HEK293T (cell line): ENCODE results near the gene ARPC1B.

Experiments
- ARNT ChIP-seq: fragments of 450-650 bp; IDR thresholded peaks from 2 replicates; pipeline ENCODE4 v1.6.1; 2017; ENCODE audit warnings: mild to moderate bottlenecking
- BHLHE40 ChIP-seq: fragments of 450-650 bp; IDR thresholded peaks from 2 replicates; pipeline ENCODE4 v1.6.1; 2016; ENCODE audit warnings: mild to moderate bottlenecking, moderate library complexity, borderline replicate concordance
- ELF4 ChIP-seq: fragments of 450-650 bp; IDR thresholded peaks from 2 replicates; pipeline ENCODE4 v1.6.1; 2017; ENCODE audit warnings: antibody characterized with exemption
- FOXA1 ChIP-seq: fragments of 450-650 bp; IDR thresholded peaks from 2 replicates; pipeline ENCODE4 v1.6.1; 2016; ENCODE audit warnings: mild to moderate bottlenecking
- FOXK2 ChIP-seq: fragments of 450-650 bp; IDR thresholded peaks from 2 replicates; pipeline ENCODE4 v1.6.1; 2016; ENCODE audit warnings: mild to moderate bottlenecking
- FOXM1 ChIP-seq: fragments of 450-650 bp; IDR thresholded peaks from 2 replicates; pipeline ENCODE4 v1.6.1; 2017; ENCODE audit warnings: mild to moderate bottlenecking, borderline replicate concordance
- HDGF ChIP-seq: fragments of 450-650 bp; IDR thresholded peaks from 2 replicates; pipeline ENCODE4 v1.6.1; 2017; ENCODE audit warnings: antibody characterized with exemption, borderline replicate concordance
- L3MBTL2 ChIP-seq: fragments of 450-650 bp; conservative IDR thresholded peaks from 2 replicates; pipeline ENCODE4 v1.6.1; 2016; ENCODE audit warnings: mild to moderate bottlenecking
- NFRKB ChIP-seq: fragments of 450-650 bp; IDR thresholded peaks from 2 replicates; pipeline ENCODE4 v1.6.1; 2016; ENCODE audit warnings: mild to moderate bottlenecking, moderate library complexity
- SP1 ChIP-seq: fragments of 450-650 bp; IDR thresholded peaks from 2 replicates; pipeline ENCODE4 v1.6.1; 2017
- SUZ12 ChIP-seq: fragments of 450-650 bp; IDR thresholded peaks from 2 replicates; pipeline ENCODE4 v1.6.1; 2016; ENCODE audit warnings: mild to moderate bottlenecking
- TARDBP ChIP-seq: fragments of 450-650 bp; IDR thresholded peaks from 2 replicates; pipeline ENCODE4 v1.6.1; 2016
- ZNF384 ChIP-seq: fragments of 450-650 bp; IDR thresholded peaks from 2 replicates; pipeline ENCODE4 v1.6.1; 2016
- TF ChIP-seq, protein P1 (sequence below): fragments of 450-650 bp; IDR thresholded peaks from 2 replicates; pipeline ENCODE4 v1.6.1; 2016

GRCh38 chr7:99424932-99425730 is 50.6 kb downstream of the ARPC1B start:
- no peak for TF ChIP-seq ELF4
- TF ChIP-seq, protein P1, sequence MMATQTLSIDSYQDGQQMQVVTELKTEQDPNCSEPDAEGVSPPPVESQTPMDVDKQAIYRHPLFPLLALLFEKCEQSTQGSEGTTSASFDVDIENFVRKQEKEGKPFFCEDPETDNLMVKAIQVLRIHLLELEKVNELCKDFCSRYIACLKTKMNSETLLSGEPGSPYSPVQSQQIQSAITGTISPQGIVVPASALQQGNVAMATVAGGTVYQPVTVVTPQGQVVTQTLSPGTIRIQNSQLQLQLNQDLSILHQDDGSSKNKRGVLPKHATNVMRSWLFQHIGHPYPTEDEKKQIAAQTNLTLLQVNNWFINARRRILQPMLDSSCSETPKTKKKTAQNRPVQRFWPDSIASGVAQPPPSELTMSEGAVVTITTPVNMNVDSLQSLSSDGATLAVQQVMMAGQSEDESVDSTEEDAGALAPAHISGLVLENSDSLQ: no peak
- no peak for TF ChIP-seq BHLHE40
- TF ChIP-seq ARNT: no peak
- TF ChIP-seq FOXK2: no peak
- no peak for TF ChIP-seq SP1
- TF ChIP-seq FOXM1: no peak
- no peak for TF ChIP-seq L3MBTL2
- TF ChIP-seq HDGF: no peak
- TF ChIP-seq SUZ12: no peak
- TF ChIP-seq ZNF384: no peak
- TF ChIP-seq TARDBP: no peak
- TF ChIP-seq NFRKB: no peak
- no peak for TF ChIP-seq FOXA1
